ENCODE results near the gene PARP6.
A peak's percentile ranks its signal among the peaks of the same experiment; 100 is the strongest.

The PARP6 gene, protein sequence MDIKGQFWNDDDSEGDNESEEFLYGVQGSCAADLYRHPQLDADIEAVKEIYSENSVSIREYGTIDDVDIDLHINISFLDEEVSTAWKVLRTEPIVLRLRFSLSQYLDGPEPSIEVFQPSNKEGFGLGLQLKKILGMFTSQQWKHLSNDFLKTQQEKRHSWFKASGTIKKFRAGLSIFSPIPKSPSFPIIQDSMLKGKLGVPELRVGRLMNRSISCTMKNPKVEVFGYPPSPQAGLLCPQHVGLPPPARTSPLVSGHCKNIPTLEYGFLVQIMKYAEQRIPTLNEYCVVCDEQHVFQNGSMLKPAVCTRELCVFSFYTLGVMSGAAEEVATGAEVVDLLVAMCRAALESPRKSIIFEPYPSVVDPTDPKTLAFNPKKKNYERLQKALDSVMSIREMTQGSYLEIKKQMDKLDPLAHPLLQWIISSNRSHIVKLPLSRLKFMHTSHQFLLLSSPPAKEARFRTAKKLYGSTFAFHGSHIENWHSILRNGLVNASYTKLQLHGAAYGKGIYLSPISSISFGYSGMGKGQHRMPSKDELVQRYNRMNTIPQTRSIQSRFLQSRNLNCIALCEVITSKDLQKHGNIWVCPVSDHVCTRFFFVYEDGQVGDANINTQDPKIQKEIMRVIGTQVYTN

DNA sequence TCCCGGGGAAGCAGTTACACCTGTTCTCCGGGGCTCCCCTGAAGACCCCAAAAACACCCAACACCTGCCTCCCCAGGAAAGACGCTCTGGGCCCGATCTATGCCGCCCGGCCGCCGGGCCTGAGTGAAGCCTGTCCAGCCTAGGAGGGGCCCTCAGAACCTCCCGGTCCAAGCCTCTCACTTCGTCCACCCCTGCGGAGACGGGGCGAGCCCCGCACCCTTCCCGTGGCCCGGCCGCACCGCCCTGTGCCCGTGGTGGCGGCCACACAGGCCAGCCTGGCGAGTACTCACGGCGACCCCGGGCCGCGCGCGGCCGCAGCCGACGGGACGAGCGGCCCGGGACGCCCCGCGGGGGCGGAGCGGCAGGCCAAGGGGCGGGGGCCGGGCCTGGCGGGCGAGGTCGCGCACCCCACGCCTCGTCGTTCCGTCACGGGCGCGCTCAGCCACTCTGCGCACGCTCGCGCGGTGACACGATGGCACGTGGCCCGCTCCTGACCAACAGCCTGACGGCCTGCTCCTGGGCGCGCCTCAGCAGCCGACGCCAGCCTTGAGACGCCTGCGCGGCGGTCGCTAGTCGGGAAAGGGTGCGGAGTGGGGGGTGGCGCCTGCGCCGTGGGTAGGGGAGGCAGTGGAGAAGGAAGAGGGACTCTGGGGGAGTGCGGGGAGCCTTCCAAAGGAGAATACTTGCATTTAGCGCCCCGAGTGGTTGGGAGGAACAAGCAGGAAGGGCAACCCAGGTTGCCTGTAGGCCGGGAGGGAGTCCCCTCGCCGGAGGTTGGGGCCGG, at the start of gene PARP6:
Gene PARP6 (minus strand): TSS at position 342 of the 784 bp plus-strand sequence. CDS start 5,077 bp downstream, outside the sequence.
- peak; percentile 99 for DNase-seq

DNA sequence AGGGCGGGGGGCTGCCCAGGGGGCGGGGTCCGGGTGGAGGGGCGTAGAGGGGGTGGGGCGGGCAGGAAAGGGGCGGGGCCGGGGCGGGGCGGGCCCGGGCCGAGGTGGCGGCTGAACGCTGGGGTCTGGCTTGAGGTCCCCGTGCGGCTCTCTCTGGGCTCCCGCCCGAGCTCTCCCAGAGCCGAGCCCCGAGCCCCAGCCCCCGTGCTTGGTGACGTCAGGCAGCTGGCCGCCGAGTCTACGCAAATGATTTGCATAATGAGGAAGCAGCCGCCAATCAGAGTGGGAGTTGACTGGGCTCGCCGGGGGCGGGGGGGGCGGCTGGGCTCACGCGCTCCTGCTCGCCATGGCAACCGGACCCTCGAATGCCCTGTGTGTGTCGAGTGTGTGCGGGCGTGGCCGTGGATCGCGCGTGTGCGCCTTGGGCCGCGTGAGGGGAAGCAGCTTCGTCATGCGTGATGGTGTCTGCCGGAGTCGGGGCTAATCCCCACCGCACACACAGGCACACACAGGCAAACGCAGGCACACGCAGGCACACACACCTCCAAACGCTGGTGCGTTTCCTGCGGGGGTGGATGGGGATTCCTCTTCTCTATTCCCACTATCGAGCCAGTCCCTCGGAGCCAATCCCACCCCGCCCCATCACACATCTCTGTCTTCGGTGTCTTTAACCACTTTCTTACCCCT, 47.8 kb upstream of the PARP6 start, which contains the start of gene CELF6:
Gene CELF6 (minus strand): TSS at position 173 of the 687 bp plus-strand sequence. CDS start 283 bp downstream, outside the sequence.
- DNase-seq, result peak; percentile 78

DNA sequence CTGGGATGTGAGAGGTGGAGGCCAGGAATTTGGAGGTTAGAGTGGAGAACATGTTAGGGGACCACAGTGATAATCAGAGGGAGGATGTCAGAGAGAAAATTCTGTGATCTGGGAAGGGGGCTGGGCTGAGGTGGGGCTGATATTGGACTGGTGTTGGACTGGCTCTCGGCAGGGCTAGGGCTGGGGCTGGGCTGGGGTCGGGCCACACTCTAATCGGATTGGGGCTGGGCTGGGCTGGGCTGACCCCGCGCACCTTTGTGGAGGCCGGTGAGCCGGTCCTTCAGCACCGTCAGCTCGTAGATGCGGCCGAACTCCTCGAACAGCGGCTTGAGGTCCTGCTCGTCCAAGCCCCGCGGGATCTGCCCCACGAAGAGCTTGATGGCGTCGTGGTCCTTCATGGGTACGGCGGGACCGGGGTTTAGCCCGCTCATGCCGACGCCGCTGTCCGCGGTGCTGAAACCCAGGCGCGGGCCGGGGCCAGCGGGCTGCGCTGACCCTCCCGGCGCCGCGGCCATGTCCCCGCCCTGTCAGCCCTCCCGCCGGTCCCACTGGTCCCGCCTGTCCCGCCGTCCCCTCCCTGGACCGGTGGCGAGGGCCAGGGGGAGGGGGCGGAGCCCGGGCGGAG, 47.1 kb upstream of the PARP6 start:
- peak; percentile 45 for DNase-seq

DNA sequence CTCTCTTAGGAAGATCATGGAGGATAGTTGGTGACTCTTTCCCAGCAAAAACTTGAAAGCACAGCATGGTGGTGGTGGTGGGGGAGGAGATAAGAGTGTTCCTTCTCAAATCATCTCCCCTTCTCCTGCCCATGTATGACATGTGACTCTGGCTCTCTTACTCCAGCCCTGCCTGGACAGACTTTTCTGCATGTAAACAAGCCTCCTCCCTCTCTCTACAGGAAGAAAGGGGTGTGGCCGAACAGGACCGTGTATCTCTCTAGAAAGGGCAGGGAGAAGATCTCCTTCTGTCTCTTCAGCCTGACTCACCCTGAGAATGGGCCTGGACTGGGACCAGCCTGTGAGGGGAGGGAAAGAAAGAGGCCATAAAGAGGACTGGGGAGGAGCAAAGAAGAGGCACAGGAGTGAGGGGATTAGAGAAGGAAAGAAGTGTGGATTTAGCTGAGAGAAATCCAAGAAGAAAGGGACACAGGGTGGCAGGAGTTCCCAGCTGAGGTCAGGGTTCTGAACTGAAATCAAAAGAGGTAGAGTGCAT, 46.1 kb upstream of the PARP6 start:
- DNase-seq, result no peak

DNA sequence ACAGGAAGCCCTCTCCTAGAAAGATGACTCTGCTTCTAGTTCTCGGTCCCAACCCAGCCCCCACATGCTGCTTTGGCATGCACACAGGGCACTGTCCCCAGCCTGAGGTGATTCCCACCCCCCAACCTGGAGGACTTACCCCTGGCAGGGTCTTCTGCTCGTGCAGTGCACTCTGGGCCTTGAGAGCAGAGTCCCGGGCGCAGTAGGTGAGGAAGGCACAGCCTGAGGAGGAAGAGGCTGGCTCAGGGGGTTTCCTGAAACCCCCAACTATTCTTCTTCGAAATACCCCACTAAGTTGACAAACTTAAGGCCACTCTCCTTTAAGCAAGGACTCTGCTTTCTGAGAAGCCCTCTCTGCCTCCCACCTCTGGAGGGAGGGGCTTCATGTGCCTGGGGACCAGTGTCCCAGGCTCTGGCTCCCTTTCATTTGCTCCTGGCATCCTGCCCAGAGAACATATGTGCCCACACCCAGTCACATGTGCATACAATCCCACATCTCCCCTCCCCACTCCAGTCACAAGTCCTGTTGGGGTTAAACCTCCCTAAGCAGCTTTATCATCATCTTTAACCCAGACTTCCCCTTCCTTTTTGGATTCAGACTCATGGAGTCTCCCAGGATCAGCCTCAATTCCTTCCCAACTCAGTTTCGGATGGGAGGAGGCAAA, 43.5 kb upstream of the PARP6 start:
- no peak for DNase-seq

DNA sequence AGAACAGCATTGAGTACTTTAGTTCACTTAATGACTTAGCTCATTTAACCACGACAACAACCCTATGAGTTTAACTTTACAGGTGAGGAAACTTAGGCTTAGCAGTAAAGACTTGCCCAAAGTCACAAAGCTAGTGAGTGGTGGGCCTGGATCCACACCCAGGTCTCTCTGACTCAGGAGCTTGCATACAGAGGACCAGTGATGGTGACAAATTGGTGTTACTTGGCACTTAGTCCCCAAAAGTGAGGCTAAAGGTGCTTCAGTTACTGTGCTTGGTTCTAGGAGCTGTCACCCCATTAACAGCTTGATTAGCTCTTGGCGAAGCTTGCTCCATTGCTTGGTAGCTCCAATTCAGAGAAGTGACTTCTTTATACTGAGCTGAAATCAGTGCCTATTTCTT, 41.5 kb upstream of the PARP6 start:
- no peak for DNase-seq

DNA sequence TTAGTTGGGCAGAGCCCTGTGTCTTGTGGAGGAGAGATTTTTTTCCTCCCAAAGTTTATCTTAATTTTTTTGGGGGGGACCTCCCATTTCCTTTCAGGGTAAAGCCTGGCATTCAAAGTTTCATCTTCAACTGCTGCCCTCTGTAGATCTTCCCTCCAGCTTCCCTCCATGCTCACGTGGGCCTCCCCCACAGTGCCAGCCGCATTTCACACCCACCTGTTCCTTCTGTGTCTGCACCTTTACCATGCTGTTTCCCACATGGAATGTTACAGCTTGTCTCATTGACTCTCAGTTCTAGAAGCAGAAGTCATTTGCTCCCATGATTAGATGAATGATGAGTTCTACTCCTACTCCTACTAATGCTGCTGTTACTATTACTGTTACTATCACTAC, 41.1 kb upstream of the PARP6 start:
- DNase-seq, result no peak

DNA sequence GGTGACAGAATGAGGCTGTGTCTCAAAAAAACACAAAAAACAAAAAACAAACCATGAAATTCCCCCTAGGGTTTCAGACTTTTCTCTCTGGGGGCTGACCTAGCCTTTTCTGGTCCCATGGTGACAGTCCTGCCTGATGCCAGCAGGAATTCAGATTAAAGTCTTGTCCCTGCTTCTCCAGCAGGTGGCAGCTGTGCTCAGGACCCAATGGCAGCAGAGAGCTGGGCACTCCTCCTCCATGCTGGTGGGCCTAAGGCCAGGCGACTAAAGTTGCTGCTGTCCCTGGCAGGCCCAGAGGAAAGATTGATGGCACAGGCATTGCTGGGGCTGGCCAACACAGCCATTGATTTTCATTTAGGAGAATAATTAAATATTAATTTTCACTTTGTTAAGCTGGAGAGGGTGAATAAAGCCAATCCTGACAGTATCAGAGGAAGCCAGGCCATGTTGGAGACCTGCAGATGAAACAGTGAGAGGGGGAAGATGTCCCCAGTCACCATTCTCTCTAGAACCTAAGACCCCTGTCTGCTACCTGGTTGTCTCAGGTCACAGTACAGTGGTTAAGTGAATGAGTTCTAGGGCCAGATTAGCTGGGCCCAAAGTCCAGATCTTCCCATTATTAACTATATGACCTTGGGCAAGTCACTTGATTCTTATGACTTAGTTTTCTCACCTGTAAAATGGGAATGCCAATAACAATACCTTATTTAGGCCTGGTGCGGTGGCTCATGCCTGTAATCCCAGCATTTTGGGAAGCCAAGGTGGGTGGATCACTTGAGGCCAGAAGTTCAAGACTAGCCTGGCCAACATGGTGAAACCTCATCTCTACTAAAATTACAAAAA, 40.5 kb upstream of the PARP6 start:
- peak; percentile 66 for DNase-seq

DNA sequence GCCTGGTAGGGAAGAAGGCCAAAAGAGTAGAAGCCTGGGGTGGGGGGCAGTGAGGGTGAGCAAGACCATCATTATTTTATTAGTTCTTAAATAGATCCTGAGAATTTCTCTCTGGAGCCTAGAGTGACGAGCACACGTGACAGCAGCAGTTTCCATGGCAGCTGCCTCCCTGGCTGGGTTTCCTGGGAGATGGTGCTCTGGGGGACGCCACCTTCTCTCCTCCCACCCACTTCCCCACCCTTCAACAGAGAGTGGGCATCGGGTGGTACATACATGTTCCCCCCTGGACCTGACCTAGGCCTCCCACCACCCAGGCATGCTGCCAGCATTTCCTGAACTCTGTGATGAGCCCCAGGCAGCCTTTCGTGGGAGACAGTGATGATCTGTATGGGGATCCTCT, 34.7 kb upstream of the PARP6 start:
- DNase-seq, result no peak

DNA sequence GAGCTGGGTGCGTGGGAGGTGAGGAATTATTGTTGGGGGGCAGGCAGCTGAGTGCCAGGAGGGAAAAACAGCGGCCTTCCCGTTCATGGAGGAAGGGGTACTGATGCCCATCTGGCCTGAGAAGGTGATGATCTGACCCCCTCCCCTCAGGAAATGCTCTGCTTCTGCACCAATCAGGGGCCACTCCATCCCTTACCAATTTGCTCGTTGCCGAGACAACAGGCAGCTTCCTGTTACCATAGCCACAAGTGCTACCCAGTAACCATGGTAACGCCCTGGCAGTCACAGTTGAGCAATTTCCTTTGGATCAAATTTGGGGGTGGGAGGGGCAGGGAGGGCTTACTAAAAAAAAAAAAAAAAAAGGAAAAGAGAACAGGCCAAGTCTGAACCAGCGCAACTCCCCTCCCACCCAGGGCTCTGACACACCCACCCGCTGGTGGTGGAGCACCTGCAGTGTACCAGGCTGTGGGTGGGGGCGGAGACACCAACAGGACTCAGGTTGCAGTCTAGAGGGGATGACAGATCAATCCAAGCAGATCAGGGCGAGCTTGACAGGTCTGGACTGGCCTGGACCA, 33.9 kb upstream of the PARP6 start:
- DNase-seq, result peak; percentile 24

DNA sequence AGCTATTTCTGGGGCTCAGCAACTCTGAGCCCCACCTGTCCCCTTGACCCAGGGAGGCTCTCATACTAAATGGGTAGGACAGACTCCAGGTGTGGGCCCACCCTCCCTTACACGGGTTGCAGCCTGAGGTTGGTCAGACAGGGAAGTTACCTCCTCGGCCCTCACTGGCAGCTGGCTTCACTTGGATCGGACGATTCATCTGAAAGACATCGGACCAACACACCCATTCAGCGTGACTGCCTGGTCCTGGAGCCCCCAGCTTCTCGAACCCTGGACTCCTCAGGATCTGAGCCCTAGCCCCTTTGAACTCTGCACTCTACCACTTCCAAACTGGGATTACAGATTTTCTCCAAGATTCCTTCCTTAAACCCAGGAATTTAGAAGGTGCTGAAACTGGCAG, 32.2 kb upstream of the PARP6 start:
- DNase-seq, result no peak

DNA sequence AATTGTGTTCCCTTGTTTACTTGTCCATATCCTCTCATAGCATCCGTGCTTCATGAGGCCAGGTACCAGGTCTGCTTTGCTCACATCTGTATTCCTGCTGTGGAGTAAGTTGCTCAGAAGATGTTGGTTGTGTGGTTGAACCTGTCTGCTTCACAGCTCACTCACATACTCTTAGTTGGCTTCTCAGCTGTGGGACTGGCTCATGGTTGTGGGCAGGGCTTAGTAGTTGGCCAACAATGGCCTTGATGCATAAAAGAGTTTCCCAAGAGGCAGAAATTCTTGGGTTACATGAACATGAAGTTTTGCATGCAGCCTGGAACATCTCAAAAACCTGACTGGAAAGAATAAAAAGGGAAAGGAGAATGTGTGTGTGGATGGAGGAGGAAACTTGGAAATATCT, 30.6 kb upstream of the PARP6 start:
- DNase-seq, result no peak

DNA sequence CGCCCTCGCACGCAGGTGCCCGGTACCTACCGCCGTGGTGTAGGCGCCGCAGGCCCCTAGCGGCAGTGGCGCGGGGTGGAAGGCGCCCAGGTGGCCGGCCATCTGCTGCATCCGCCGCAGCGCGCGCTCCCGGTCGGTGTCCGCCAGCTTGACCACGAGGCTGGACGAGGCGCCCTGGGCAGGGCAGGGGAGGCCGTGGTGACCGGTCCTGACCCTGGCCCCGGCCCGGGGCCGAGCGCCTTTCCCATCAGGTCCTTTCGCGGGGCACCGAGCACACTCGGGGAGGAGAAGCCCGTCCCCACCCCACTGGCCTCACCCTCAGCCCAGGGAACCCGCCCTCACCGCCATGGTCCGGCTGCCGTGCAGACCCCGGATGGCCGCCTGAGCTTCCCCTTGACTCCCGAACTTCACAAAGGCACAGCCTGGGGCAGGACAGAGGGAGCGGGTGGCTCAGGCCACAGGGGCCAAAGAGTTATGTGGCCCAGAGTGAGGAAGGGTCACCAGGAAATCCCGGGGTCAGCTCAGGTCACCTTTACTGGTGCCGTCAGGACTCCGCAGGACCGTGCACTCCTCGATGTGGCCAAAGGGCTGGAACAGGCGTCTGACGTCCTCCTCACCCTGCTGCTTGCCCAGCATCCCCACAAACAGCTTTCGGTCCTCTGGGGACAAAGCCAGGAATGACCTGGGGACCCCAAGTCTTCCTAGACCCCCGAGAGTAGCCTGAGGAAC, 17.4 kb upstream of the PARP6 start:
- no peak for DNase-seq

DNA sequence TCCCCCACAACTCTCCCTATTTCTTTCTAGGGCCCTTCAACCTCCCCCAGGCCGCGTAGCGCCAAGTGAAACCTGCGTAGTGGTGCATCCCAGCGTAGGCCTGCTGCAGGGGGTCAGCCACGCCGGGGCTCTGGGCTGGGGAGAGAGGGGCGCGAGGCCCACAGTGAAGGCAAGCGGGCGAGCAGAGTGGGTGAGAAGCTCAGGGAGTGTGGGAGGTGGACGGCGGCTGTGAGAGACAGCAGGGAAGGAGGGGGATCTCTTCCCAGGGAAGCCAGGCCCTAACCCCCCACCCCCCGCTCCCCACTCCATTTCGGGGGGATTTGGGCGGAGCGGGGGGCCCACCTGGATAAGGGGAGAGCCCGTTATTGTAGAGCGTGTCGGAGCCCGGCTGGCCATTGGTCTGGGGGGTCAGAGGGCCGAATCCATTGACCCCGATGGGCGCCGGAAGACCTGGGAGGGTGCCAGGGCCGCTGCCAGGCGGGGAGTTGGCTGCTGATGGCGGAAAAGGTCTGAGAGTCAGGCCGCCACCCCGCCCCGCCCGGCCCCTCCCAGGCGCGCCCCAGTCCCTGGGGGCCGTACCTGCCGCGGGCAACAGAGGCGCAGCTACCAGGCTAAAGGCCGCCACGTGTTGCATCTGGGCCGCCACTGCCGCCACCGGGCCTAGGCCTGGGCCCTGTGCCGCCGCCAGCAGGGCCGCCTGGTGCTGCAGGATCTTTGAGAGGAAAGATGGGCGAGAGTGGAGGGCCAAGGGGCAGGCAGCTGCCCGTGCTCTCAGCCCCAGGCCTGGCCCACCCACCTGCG, 16.6 kb upstream of the PARP6 start:
- no peak for DNase-seq

DNA sequence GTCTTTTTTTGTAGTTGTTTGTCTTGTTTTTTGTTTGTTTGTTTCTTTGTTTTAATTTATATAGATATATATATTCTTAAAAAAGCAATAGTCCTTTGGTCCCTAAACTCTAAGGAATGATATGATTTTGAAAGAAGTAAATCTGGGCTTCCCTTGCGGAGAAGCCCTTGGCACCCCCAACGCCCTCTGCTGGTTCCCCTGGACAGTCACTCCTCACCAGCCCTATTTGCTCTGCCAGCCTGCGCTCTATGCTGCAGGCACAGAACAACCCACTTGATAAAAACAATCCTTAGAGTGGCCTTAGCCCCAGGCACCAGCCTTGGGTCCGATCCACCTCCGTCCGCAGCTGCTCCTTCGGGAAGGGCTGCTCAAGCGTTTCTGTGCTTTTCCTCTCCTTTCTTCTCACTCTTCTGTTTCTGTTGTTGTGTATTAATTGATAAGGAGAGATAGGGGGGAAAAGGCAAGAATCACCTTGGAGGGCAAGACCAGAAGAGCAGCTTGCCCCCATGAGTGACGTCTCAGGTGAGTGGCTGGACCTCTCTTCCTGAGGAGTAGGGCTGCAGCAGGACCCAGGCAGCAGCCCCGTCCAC, 13.7 kb upstream of the PARP6 start:
- peak; percentile 49 for DNase-seq

DNA sequence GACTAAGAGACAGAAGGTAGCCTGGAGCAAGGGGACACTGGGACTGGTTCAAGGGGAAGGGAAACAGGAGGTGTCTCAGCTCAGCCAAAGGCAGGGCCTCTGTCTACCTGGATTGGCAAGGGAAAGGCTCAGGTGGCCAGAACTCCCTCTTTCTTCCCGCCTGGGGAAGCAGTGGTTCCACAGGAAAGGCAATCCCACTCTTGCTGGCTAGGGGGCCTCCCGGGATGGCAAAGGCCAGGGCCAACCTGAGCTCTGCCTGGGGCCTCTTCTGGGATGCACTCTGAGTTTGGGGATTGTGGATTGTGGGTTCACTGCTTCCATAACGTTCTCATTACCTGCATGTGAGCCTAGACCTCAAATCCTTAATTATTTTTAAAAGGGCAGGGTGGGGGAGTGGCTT, 13.0 kb upstream of the PARP6 start:
- DNase-seq, result no peak

DNA sequence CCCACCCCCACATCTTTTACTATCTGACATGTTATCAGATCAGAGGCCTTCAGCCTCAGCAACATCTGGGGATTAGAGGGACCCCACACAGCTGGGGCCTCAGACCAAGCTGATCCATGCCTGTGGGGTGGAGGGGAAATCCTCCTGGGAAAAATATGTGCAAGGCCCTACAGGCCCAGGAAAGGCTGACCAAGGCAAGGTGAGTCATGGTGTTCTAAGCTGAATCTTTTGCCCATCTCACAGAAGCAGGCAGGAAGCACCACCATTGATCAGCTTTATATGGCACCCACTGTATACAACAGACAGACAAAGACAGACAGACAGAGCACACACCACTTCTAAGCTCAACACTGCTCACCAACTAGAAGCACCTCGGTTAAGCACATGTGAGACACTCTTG, 12.4 kb upstream of the PARP6 start:
- no peak for DNase-seq

DNA sequence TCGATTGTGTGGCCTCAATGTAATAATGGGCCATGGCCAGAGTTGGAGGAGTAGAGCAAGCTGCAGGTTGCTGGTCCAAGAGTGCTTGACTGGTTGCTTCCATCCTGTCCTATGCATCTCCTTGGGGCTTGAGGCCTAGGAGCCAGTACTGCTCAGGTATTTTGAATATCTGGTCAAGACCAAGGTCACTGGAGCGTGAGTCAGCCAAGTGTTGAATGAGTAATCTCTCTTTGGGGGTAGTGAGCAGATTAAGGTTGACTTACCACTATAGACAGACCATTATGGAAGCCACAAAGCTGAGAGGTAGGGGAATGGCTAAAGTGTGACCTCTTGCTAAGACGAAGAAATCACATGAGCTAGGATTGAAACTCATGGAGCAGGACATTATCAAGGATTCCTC, 9.4 kb upstream of the PARP6 start:
- no peak for DNase-seq
